ENCODE results near the gene CCM2.
A peak's percentile ranks its signal among the peaks of the same experiment; 100 is the strongest.
"Not testable (repeated sequence)": the region's sequence is repeated elsewhere in the genome, so short reads cannot be mapped to it uniquely, and the experiment has no call there.

CCM2 gene

DNA sequence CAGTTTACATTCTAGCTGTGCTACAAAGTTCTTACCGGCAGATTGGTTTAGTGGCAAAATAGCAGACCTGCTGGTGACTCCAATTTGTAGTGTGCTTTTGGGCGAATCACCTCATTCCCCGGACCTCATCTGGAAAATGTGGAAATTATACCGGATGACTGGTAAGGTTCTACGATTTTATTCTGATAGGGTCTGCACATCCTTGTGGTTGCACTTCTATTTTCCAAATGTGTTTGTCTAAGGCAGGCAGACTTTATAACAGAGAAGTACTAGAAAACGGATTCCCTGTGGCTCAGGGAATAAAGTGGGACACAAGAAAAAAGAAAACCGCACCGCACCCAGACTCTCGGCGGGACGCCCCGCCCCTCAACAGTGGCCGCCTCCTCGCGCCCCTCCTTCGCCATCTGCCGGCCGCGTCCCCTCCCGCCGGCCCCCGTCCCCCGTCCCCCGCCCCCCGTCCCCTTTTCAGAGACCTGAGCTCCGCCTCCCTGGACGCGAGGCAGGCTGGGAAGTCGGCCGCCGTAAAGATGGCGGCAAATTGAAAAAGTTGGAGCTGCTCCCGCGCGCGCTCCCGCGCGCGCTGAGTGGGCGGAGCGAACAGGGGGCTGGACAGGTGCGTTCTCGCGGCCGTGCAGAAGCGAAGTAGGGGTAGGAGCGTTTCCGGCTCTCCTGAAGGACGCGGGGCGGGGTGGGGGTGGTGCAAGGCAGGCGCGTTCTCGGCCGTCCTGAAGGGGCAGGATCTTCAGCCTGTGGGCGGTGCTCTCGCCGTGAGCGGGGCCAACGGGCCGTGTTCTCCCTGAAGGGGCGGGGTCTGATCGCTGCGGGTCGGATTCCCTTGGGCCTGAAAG, 532 bp upstream of the CCM2 start:
- peak; percentile 95 for DNase-seq

DNA sequence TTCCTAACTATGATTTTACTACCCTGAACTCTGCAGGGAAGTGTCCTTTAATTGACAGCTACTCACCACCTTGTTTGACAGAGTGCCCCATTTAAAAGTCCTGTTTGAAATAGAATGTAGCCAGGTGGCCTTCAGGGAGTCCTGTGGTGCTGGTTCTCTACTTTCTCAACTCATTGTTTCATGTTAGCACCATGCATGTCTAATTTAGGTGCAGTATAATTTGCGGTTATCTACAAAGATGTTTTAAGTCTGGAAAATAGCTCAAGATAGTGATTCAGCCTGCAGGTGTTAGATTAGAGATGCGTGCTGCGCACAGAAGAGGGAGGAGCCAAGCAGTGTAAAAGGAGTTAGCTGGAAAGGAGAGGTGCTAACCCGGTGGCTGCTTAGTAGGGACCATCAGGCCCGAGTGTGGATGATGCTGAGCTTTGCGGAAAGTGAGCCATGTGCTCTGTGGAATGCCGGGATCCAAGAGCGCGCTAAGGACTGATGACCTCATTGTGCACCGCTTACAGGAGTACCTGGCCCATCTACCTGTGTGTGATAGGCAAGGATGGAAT, 1.2 kb downstream of the CCM2 start:
- DNase-seq, result peak; percentile 28

DNA sequence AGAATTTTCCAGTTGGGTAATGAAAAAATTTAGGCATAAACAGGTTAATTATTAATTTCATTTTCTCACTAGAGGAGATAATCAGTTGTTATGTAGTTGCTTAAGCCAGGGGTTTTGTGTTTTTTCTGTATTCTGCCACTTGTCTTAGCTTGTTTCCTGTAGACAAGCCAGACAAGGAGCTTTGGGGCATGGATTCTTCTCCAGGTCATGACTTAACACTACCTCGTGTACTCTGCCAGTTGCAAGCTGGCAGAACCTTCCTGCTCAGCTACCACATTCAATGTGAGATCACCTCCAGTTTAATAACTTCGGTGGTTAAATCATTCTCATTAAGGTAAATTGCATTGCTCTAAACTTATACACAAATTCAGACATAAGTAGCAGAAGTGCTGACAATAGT, 1.8 kb downstream of the CCM2 start:
- no peak for DNase-seq

DNA sequence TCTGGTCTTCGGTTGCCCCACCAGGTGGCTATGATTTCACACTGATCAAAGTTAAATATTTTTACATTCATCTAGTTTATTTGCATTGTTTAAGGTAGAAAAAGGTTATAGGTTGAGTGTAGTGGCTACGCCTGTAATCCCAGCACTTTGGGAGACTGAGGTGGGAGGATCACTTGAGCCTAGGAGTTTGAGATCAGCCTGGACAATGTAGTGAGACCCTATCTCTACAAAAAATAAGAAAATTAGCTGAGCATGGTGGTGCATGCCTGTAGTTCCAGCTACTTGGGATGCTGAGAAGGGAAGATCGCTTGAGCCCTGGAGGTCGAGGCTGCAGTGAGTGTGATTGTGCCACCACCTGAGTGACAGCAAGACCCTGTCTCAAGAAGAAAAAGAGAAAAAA, 3.8 kb downstream of the CCM2 start:
- no peak for DNase-seq

DNA sequence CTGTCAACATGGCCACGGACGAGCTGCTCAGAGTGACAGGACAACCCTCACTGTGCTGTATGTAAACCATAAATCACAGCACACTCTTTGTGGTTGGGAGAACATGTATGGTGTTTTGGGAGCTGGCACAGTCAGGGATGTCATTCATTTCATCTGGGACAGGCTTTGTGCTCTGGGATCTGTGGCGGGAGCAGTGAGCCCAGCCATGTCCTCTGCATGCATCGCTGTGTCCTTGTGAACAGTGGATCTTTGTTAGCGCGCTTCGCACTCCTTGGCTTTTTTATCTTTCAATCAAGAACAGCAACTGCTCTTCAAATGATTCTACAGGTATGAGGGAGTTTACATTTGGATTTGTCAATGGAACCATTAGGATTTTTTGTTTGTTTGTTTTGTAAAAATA, 7.1 kb downstream of the CCM2 start:
- no peak for DNase-seq

DNA sequence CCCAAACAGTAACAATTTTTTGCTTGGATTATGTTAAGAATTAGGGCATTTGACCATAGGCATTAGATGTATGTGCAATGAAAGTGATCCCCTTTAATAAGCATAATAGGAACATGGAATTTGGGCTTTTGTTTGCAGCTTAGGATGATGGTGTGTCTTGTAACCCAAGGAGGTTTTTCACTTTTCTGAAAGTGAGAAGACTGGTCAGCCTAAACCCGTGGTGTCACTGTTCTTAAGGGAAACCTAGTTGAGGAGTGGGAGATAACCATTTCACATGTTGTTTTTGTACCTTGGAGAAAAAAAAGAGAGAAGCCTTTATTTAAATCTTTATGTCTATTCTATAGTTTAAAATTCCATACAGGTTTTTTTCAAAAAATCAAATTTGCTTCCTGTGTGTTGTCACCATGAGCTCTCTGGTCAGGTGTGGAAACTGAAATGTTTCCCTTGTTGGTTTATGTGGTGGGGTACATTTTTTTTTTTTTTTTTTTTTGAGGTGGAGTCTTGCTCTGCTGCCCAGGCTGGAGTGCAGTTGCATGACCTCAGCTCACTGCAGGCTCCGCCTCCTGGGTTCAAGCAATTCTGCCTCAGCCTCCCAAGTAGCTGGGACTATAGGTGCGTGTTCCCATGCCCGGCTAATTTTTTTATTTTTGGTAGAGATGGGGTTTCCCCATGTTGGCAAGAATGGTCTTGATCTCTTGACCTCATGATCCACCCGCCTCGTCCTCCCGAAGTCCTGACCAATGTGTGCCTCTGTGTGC, 7.7 kb downstream of the CCM2 start:
- no peak for DNase-seq

DNA sequence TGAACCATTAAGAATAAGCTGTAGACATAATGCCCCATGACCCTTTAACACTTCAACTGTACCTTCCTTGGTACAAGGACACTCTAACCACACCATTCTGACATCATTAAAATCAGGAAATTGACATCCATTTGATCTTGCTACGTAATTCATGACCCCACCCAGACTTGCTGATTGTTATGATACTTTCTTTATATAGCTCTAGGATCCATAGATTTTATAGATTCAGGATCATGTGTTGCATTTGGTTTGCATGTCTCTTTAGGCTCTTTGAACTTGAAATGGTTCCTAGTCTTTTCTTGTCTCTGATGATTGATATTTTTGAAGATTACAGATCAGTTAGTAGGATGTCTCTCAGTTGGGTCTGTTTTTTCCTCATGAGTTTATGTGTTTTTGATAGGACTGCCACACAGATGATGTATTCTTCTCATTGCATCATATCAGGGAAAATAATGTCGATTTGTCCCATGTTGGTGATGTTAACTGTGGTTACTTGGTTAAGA, 13.5 kb downstream of the CCM2 start:
- no peak for DNase-seq

DNA sequence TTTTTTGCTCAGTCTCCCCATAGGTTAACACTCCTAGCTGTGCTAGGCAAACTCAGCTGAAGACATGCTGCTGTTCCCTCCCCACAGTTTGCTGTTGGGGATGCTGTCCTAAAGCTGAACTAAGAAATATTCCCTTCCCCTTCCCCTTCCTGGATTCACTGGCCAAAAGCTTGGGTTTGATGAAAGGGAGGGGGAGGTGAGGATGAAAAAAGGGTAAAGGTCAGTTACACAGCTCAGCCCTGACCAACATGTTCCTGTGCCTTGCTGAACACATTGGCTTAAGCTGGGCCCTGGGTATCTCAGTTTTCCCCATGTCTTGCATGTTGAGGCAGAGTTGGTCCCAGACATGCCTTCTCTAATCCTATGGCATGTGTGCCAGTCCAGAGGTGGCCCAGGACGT, 15.3 kb downstream of the CCM2 start:
- DNase-seq, result no peak

DNA sequence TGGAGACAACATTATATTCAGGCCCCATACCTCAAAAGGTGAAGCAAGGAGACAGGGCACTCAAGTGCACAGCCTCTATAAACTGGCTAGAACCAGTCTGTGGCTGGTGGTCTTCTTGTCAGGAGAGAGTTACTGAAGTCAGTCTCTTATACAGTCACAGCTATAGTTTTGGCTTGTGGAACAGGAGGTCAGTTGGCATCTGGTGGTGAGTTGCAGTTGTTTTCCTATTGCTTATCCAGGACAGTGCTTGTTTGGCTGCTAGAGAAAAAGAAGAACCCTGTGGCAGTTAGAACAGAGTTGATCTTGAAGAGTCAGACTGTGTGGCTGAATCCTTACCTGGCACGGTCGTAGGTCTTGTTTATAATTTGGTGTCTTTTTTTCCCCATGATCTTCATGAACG, 17.3 kb downstream of the CCM2 start:
- no peak for DNase-seq

DNA sequence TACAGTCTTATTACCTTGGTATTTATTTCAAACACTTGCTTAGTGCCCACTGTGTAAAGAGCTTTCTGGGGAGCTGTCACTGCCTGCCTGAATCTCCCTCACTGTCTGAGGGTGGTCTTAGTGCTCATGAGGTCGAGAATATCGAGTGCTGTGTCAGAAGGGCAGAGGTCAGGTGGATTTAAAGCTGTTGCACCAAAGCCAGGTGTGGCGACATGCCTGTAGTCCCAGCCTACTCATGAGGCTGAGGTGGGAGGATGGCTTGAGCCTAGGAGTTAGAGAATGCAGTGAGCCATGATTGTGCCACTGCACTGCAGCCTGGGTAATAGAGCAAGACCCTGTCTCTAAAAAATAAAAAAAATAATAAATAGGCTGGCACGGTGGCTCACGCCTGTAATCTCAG, 20.9 kb downstream of the CCM2 start:
- DNase-seq, result no peak

DNA sequence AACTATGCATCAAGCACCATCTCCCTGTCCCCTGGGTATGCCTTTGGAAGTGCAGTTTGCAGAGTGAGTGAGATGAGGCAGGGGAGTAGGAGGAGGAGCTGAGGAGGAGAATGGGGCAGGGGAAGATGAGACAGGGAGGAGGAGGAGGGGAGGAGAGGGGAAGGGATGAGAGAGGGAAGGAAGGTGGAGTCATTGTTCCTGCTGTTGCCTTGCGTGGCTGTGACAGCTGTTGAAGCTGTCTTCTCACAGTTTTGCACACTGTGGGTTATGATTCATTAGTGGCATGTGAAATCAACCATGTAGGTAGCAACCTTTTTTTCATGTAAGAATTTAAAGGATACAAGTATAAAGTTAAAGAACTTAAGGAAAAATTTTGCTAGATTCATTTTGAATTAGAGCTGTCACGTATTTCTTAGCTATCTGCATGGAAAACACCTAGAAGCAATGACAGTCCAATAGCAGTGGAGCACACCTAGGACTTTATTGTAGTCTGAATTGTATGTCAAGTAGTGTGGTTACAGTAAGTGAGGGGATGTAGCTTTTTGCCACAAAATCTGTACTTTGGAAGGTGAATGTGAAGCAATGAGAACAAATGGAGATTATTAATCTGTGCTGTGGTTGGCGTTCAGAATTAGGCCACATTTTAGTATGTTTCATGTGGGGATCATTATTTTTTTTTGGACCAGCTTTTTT, 21.7 kb downstream of the CCM2 start:
- DNase-seq, result no peak

DNA sequence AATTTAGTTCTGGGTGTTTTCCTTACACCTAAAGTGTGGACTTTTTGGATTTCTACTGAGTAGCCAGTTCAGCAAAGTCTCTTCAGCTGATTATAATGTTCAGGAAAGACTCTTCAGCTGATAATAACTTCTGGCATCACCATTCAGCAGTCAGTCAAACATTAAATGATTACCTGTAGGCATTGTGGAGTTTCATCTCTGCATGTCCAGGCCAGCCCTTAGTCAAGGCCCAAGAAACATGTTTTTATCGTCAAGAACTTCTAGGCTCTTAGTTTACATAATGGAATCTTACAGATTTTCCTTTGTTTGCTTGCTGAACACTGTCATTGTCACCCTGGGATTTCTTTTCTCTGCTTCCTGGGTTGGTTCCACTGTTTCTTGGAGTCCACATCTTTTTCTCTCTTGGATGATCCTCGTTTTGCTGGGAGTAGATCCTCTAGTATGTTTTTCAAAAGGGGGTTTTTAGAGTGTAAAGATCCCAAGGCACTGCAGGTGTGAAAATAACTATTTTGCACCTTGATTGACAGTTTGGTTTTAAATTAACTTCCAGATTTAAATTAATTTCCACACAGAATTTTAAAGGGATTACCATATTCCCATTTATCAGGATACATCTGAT, 24.2 kb downstream of the CCM2 start:
- no peak for DNase-seq

DNA sequence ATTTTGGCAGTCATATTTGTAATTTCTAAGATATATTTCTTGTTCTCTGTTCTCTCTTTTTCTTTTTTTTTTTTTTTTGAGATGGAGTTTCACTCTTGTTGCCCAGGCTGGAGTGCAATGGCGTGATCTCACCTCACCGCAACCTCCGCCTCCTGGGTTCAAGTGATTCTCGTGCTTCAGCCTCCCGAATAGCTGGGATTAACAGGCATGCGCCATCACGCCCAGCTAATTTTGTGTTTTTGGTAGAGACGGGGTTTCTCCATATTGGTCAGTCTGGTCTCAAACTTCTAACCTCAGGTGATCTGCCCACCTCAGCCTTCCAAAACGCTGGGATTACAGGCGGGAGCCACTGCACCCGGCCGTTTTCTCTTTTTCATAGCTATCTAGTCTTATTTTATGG, 25.5 kb downstream of the CCM2 start:
- not testable (repeated sequence) for DNase-seq

DNA sequence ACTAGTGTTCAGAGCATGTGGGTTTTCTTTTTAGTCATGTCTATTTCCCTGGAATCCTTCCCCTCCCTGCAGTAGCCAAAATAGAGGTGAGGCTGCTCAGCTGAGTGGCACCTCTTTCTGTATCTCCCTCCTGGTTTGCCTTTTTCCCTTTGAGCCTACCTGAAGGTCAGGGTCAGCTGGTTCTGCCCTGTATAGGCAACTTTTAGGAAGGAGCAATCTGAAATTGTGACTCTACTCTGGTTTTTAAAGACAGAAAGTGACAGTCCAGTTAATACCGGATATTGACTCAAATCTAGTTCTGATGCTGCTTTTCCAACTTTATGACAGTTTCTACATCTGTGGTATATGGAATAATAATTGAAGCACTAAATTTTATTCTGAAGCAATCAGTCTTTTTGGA, 26.0 kb downstream of the CCM2 start:
- DNase-seq, result no peak

DNA sequence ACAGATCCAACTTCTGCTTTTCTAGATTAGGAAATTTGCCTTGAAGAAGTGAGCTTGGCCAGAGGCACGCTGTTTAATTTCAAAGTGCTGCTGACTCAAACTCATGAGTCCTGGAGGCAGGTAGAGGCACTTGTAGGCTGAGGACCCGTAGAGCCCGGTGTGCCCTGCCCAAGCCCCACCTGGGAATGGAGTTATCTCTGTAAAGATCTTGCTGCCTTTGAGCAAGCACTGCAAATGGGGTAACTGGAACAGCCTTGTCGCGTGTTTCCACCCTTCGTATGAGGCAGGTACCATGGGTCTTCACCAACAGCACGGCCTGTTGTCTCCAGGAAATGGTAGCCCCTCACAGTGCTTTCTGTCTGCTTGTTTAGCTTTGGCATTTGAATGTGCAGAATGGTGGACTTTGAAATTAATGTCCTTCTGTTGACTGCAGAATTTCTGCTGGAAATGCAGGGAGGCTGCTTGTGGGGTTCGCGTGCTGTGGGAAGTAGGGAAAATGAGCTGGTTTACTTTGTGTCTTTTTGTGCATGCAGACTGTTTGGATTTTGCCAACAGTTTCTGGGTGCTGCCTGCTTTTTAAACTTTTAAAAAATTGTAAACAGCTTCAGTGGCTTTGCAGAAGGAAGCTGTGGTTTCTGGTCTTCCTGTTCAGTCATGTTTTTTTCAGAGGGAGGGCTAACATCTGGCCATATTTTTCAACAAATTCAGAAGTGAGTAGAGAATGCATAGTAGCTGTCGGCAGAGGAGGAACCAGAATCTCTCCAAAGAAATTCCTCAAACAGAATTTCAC, 27.2 kb downstream of the CCM2 start:
- no peak for DNase-seq

DNA sequence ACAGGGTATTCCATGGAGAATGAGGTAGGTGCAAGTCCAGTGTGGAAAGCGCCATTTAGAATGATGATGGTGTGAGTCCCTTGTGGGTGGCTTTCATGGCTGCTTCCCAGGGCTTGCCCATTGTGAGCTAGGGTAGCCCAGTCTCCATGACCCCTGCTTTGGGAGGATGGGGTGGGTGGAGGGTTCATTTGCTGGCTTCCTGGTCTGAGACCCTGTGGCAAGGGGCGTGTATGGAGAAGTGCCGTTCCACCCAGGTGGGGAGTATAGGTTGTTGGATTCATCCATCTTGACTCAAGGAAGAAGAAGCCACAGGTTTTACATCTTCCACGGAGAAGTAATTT, 27.7 kb downstream of the CCM2 start:
- no peak for DNase-seq

DNA sequence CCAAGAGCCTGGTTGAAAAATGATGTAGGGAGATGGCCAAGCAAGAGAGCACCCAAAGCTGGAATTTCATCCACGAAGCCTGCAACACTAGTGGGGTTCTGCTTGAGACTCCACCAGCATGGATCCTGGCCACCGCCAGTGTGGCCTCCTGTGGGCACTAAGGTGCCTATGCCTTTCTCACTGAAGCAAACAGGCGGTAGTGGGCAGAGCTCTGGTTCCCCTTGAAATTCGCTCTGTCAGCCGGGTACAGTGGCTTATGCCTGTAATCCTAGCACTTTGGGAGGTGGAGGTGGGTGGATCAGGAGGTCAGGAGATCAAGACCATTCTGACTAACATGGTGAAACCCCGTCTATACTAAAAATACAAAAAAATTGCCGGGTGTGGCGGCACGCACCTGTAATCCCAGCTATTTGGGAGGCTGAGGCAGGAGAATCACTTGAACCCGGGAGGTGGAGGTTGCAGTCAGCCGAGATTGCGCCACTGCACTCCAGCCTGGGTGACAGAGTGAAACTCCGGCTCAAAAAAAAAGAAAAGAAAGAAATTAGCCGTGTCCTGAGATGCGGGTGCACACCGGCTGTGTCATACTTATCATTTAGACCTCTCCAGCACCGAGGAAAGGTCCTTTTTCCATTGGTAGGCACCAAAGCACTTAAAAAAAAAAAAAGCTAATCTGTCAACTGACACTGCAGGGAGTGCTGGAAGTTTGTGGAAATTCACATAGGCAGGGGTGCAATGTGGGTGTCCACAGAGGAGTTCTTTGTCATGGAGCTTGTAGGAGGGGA, 28.3 kb downstream of the CCM2 start:
- no peak for DNase-seq

DNA sequence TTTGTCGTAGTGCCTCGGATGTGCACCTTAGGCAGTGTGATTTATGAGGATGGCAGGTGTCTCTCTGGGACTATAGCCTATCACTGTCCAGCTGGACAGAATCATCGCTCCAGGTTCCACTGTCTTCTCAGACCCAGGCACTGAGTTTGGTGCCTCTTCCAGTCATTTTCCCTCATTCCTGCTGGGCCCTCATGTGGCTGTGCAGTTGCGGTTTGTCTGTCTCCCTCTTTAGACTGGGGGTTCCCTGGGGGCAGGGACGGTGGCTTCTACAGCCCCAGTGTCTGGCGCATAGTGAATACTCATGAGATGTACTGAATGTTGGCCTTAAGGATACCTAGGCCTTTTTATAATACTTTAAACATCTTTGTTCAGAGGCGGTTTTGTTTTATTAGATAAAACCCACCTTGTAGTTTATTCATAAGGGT, 28.9 kb downstream of the CCM2 start:
- DNase-seq, result no peak

DNA sequence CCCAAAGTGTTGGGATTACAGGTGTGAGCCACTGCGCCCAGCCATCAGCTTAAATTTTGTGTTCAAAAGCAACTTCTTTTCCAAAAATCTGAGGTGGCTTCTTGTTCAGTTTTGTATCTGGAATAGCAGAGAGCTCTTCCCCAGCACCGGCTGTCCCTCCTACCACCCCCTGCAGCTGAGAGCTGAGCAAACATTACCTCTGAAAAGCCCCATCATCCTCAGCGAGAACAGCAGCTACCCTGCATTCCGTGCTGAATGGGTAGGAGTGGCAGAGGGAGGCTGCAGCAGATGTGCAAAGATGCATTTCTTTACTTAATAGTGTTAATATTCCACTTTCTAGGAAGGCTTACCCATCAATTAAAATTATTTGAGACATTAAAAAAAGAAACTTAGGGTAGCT, 31.8 kb downstream of the CCM2 start:
- DNase-seq, result no peak

DNA sequence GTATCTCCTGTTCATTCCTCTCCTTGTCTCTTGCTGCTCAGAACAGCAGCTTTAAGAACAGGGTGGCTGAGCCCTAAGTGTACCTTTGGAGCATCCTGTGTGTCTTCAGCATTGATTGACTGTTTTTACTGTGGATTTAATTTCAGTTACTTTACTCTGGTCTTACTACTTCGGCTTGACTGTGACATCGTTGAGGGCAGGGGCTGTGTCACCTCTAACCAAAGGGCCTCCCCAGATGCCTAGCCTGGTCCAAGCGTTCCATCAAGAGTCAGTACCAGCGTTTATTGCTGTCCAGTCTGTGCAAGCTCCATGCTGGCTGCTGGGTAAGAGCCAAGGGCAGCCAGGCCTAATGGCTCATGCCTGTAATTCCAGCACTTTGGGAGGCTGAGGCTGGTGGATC, 32.4 kb downstream of the CCM2 start:
- DNase-seq, result no peak

Measured in right kidney (tissue), 1 donor.